Measurements from ENCODE around the gene CBLB. TPM values are rescaled to one million over a fixed set of nuclear protein-coding genes. Genes with fewer than 3 reads are reported as not detected.

CBLB gene
- total RNA-seq, 1 experiment from 2014 or later = 34.3 TPM

DNA sequence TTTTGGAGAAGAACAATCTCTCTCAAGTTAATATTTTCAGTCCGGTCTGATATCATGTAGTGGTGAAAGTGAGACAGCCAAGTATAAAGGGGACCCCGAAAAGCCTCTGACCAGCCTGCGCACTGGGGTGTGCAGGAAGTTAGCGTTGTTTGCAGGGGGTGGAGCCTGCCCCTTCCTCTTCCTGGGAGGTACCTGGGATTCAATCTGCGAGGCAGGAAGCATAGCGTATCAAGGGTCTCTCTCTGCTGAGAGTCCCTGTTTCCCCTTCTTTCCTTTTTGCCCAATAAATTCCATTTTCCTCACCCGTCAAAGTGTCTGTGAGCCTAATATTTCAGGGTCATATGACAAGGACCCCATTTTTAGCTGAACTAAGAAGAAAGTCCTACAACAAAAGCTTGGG is 44.8 kb upstream of the CBLB start:
- ChIA-PET POLR2A (no interaction called here), CTCF (no interaction called here)
- H3K36me3 ChIP-seq (ENCODE audit: control insufficient read depth, insufficient read depth, low read length) = no peaks in the 10 kb centered on the region
- Mint-ChIP-seq H3K27ac (ENCODE audit: unreplicated experiment) (no peak overlapping the region), H3K27me3 (ENCODE audit: insufficient read depth, unreplicated experiment) (no peaks in the 10 kb centered on the region), H3K4me3 (ENCODE audit: unreplicated experiment) (no peak overlapping the region), H3K4me1 (ENCODE audit: low read depth, unreplicated experiment) (no peaks in the 10 kb centered on the region), H3K36me3 (ENCODE audit: insufficient read depth, unreplicated experiment) (no peaks in the 10 kb centered on the region), H3K9me3 (ENCODE audit: unreplicated experiment) (no peaks in the 10 kb centered on the region)
- no TSS peak for BruUV-seq (replicated peaks)
- no peaks in the 10 kb centered on the region for H3K27me3 ChIP-seq (replicated peaks; ENCODE audit: control insufficient read depth, insufficient read depth, low read length)
- no peaks in the 10 kb centered on the region for H3K4me1 ChIP-seq
- no peak for DNase-seq
- intact Hi-C loops (cut with micrococcal nuclease; ENCODE audit: unreplicated experiment) = no loop called here
- no peak overlapping the region for H3K4me3 ChIP-seq (ENCODE audit: low read depth, low read length)
- TF ChIP-seq, protein P1, sequence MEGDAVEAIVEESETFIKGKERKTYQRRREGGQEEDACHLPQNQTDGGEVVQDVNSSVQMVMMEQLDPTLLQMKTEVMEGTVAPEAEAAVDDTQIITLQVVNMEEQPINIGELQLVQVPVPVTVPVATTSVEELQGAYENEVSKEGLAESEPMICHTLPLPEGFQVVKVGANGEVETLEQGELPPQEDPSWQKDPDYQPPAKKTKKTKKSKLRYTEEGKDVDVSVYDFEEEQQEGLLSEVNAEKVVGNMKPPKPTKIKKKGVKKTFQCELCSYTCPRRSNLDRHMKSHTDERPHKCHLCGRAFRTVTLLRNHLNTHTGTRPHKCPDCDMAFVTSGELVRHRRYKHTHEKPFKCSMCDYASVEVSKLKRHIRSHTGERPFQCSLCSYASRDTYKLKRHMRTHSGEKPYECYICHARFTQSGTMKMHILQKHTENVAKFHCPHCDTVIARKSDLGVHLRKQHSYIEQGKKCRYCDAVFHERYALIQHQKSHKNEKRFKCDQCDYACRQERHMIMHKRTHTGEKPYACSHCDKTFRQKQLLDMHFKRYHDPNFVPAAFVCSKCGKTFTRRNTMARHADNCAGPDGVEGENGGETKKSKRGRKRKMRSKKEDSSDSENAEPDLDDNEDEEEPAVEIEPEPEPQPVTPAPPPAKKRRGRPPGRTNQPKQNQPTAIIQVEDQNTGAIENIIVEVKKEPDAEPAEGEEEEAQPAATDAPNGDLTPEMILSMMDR (IDR thresholded peaks at IDR 0.05; ENCODE audit: insufficient read depth in 1 of 2, low read depth in 1 of 2, low read length in 1 of 2, severe bottlenecking in 1 of 2, unreplicated experiment in 1 of 2) = no peak
- H3K9me3 ChIP-seq = 0 out of 2 replicates have a peak, but pooled peaks cover 4% of the 10 kb centered on the region

DNA sequence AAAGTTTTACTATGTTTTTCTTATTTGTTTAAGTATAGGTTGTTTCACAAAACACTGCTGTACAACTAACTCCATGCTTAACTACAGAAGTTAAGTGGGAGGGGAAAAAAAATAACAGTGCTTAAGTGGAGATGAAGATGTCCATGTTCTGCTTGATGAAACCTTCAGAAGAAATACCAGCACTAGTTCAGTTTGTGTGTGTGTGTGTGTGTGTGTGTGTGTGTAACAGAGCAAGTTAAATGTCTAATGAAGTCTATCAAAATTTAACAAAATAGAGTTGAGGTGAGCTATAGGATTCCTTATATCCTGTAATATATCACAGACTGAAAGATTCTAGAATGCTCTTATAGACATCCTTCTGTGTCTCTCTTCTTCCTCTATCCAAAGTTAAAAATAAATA is 44.1 kb upstream of the CBLB start:
- Mint-ChIP-seq H3K9me3 (ENCODE audit: unreplicated experiment) (no peaks in the 10 kb centered on the region), H3K4me1 (ENCODE audit: low read depth, unreplicated experiment) (no peaks in the 10 kb centered on the region), H3K36me3 (ENCODE audit: insufficient read depth, unreplicated experiment) (no peaks in the 10 kb centered on the region), H3K27ac (ENCODE audit: unreplicated experiment) (no peak overlapping the region), H3K4me3 (ENCODE audit: unreplicated experiment) (no peak overlapping the region), H3K27me3 (ENCODE audit: insufficient read depth, unreplicated experiment) (no peaks in the 10 kb centered on the region)
- ChIA-PET POLR2A (no interaction called here), CTCF (no interaction called here)
- DNase-seq = no peak
- Histone ChIP-seq H3K9me3 (0 out of 2 replicates have a peak, but pooled peaks cover 4% of the 10 kb centered on the region), H3K4me1 (no peaks in the 10 kb centered on the region), H3K27me3 (replicated peaks; ENCODE audit: control insufficient read depth, insufficient read depth, low read length) (no peaks in the 10 kb centered on the region), H3K36me3 (ENCODE audit: control insufficient read depth, insufficient read depth, low read length) (no peaks in the 10 kb centered on the region), H3K4me3 (ENCODE audit: low read depth, low read length) (no peak overlapping the region)
- TF ChIP-seq, protein P1 (IDR thresholded peaks at IDR 0.05; ENCODE audit: insufficient read depth in 1 of 2, low read depth in 1 of 2, low read length in 1 of 2, severe bottlenecking in 1 of 2, unreplicated experiment in 1 of 2) = no peak
- intact Hi-C loops (cut with micrococcal nuclease; ENCODE audit: unreplicated experiment) = no loop called here
- no TSS peak for BruUV-seq (replicated peaks)

DNA sequence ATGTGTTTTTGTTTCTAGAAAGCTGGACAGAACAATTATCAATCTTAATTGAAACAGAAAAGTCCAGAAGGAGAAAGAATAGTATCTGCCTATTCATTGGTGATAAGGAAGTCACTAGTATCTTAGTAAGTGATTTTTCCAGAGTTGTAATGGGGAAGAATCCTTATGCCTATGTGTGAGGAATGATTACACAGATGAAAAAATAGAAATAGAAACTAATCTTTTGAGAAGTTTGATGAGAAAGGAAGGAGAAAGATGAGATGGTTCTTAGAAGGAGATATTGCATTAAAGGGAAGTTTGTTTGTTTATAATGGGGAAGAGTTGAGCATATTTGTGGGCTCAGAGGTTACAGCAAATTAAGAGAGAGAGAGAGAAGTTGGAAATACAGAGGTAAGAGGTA is 42.7 kb upstream of the CBLB start:
- Histone ChIP-seq H3K4me3 (ENCODE audit: low read depth, low read length) (no peak overlapping the region), H3K4me1 (no peaks in the 10 kb centered on the region), H3K9me3 (no peaks in the 10 kb centered on the region), H3K36me3 (ENCODE audit: control insufficient read depth, insufficient read depth, low read length) (no peaks in the 10 kb centered on the region), H3K27me3 (replicated peaks; ENCODE audit: control insufficient read depth, insufficient read depth, low read length) (no peaks in the 10 kb centered on the region)
- intact Hi-C loops (cut with micrococcal nuclease; ENCODE audit: unreplicated experiment) = no loop called here
- no peaks in the 10 kb centered on the region for H3K4me1 Mint-ChIP-seq (ENCODE audit: low read depth, unreplicated experiment)
- H3K36me3 Mint-ChIP-seq (ENCODE audit: insufficient read depth, unreplicated experiment) = no peaks in the 10 kb centered on the region
- TF ChIP-seq, protein P1 (IDR thresholded peaks at IDR 0.05; ENCODE audit: insufficient read depth in 1 of 2, low read depth in 1 of 2, low read length in 1 of 2, severe bottlenecking in 1 of 2, unreplicated experiment in 1 of 2) = no peak
- H3K27me3 Mint-ChIP-seq (ENCODE audit: insufficient read depth, unreplicated experiment) = no peaks in the 10 kb centered on the region
- DNase-seq = no peak
- ChIA-PET POLR2A (no interaction called here), CTCF (no interaction called here)
- no peak overlapping the region for H3K4me3 Mint-ChIP-seq (ENCODE audit: unreplicated experiment)
- no peaks in the 10 kb centered on the region for H3K9me3 Mint-ChIP-seq (ENCODE audit: unreplicated experiment)
- no peak overlapping the region for H3K27ac Mint-ChIP-seq (ENCODE audit: unreplicated experiment)
- no TSS peak for BruUV-seq (replicated peaks)

Measured in Caco-2 (cell line).